NCI-H446 treated with DMSO at 0.1 percent for 48 hours (cell line): Measurements from ENCODE around the gene RAG2.

Experiments
- DNase-seq: peaks from one replicate; lab custom pipeline; 2025; lab: John Stamatoyannopoulos, UW

Gene RAG2

GRCh38 chr11:36550385-36551115, 47.5 kb downstream of the RAG2 start:
- no peak for DNase-seq
